ENCODE measurements around the gene OR5B3.

Gene OR5B3

GRCh38 chr11:58406774-58407173, at the start of gene OR5B3:
TSS of gene OR5B3 (minus strand) at chr11:58406874. CDS start at chr11:58403409, 3,465 bp downstream.
- no peak for TF ChIP-seq CTCF (IDR thresholded peaks at IDR 0.05; ENCODE audit: control insufficient read depth, insufficient read depth, low read depth, low read length, missing control alignments)
- H3K4me3 ChIP-seq (ENCODE audit: control insufficient read depth, low read depth, low read length): no peak within 1 kb of the TSS
- DNase-seq (ENCODE audit: low read depth): no peak

GRCh38 chr11:58451585-58451984, 44.9 kb upstream of the OR5B3 start:
- DNase-seq (ENCODE audit: low read depth): no peak
- no peak overlapping the region for H3K4me3 ChIP-seq (ENCODE audit: control insufficient read depth, low read depth, low read length)
- TF ChIP-seq CTCF (IDR thresholded peaks at IDR 0.05; ENCODE audit: control insufficient read depth, insufficient read depth, low read depth, low read length, missing control alignments): no peak

- no peak for DNase-seq (ENCODE audit: low read depth)
- no peak for TF ChIP-seq CTCF (IDR thresholded peaks at IDR 0.05; ENCODE audit: control insufficient read depth, insufficient read depth, low read depth, low read length, missing control alignments)
- H3K4me3 ChIP-seq (ENCODE audit: control insufficient read depth, low read depth, low read length): no peak overlapping the region
Measured at GRCh38 chr11:58446294-58446693, 39.6 kb upstream of the OR5B3 start.

- DNase-seq (ENCODE audit: low read depth): no peak
- H3K4me3 ChIP-seq (ENCODE audit: control insufficient read depth, low read depth, low read length): no peak overlapping the region
- TF ChIP-seq CTCF (IDR thresholded peaks at IDR 0.05; ENCODE audit: control insufficient read depth, insufficient read depth, low read depth, low read length, missing control alignments): no peak
Measured at GRCh38 chr11:58444300-58444699, 37.6 kb upstream of the OR5B3 start.

- DNase-seq (ENCODE audit: low read depth): no peak
- no peak for TF ChIP-seq CTCF (IDR thresholded peaks at IDR 0.05; ENCODE audit: control insufficient read depth, insufficient read depth, low read depth, low read length, missing control alignments)
- H3K4me3 ChIP-seq (ENCODE audit: control insufficient read depth, low read depth, low read length): no peak within 1 kb of the TSS
Measured at GRCh38 chr11:58442136-58442535, 35.5 kb upstream of the OR5B3 start, which contains the start of gene OR5B12. TSS of gene OR5B12 (minus strand) at chr11:58442236. CDS start at chr11:58440151, 2,085 bp downstream.

- H3K4me3 ChIP-seq (ENCODE audit: control insufficient read depth, low read depth, low read length): no peak overlapping the region
- DNase-seq (ENCODE audit: low read depth): no peak
- TF ChIP-seq CTCF (IDR thresholded peaks at IDR 0.05; ENCODE audit: control insufficient read depth, insufficient read depth, low read depth, low read length, missing control alignments): no peak
Measured at GRCh38 chr11:58438486-58438885, 31.8 kb upstream of the OR5B3 start.

- no peak overlapping the region for H3K4me3 ChIP-seq (ENCODE audit: control insufficient read depth, low read depth, low read length)
- TF ChIP-seq CTCF (IDR thresholded peaks at IDR 0.05; ENCODE audit: control insufficient read depth, insufficient read depth, low read depth, low read length, missing control alignments): no peak
- DNase-seq (ENCODE audit: low read depth): no peak
Measured at GRCh38 chr11:58434217-58434616, 27.5 kb upstream of the OR5B3 start.

All from AG09309 (cell line).